HG03095 (cell line): ENCODE data around the gene TM9SF3.
"Not testable (repeated sequence)": the region's sequence is repeated elsewhere in the genome, so short reads cannot be mapped to it uniquely, and the experiment has no call there.

ENCODE experiments used
- ATAC-seq: cut with Tn5 transposase; IDR thresholded peaks from one replicate; pipeline ENCODE4 v1.9.1; 2021; ENCODE audit warnings: moderate library complexity; ENCODE audit not compliant: unreplicated experiment

TM9SF3 gene

GRCh38 chr10:96600337-96600736 is 13.5 kb upstream of the TM9SF3 start:
- ATAC-seq: no peak

- no peak for ATAC-seq
These were observed 12.0 kb upstream of the TM9SF3 start for GRCh38 chr10:96598846-96599245.

GRCh38 chr10:96596422-96597407 is 9.9 kb upstream of the TM9SF3 start:
- ATAC-seq: no peak

- no peak for ATAC-seq
These were observed 8.9 kb upstream of the TM9SF3 start for GRCh38 chr10:96595741-96596140.

- ATAC-seq: no peak
These were observed 5.1 kb upstream of the TM9SF3 start for GRCh38 chr10:96591946-96592345.

- ATAC-seq: peak; percentile 42
These were observed 2.0 kb upstream of the TM9SF3 start for GRCh38 chr10:96588616-96589419.

- no peak for ATAC-seq
These were observed 1.3 kb upstream of the TM9SF3 start for GRCh38 chr10:96588060-96588554.

GRCh38 chr10:96587264-96588059 is 650 bp upstream of the TM9SF3 start:
- no peak for ATAC-seq

- peak; percentile 15 for ATAC-seq
These were observed 935 bp downstream of the TM9SF3 start for GRCh38 chr10:96585736-96586418.

GRCh38 chr10:96584474-96584873 is 2.3 kb downstream of the TM9SF3 start:
- no peak for ATAC-seq

- ATAC-seq: no peak
These were observed 2.8 kb downstream of the TM9SF3 start for GRCh38 chr10:96584035-96584434.

GRCh38 chr10:96579133-96579532 is 7.7 kb downstream of the TM9SF3 start:
- ATAC-seq: no peak

- no peak for ATAC-seq
These were observed 8.2 kb downstream of the TM9SF3 start for GRCh38 chr10:96578633-96579032.

GRCh38 chr10:96578022-96578421 is 8.8 kb downstream of the TM9SF3 start:
- no peak for ATAC-seq

- no peak for ATAC-seq
These were observed 9.7 kb downstream of the TM9SF3 start for GRCh38 chr10:96577069-96577468.

- no peak for ATAC-seq
These were observed 10.4 kb downstream of the TM9SF3 start for GRCh38 chr10:96576277-96576980.

GRCh38 chr10:96574564-96574963 is 12.2 kb downstream of the TM9SF3 start:
- ATAC-seq: not testable (repeated sequence)

GRCh38 chr10:96573036-96573435 is 13.8 kb downstream of the TM9SF3 start:
- no peak for ATAC-seq
